ENCODE data around the gene TNNI2. TPM values are rescaled to one million over a fixed set of nuclear protein-coding genes. Genes with fewer than 3 reads are reported as not detected.
"Not testable (repeated sequence)": the region's sequence is repeated elsewhere in the genome, so short reads cannot be mapped to it uniquely, and the experiment has no call there.

TNNI2 gene
- total RNA-seq, 1 experiment from 2014 or later: not detected

DNA sequence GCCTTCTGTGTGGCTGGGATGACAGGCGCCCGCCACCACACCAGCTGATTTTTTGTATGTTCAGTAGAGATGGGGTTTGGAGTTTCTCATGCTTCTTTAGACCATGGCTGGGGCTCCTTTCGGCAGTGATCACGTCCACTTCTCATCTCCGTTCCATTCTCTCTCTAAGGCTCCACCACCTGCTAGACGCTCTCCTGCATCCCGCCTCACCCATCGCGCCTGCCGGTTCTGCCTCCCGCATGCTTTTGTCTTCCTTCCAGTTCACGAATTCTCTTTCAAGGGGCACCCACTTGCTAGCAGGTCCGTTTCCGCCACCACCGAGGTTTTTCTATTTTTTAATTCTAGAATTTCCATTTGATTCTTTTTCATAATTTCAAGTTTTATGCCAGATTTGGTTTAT lies 26.0 kb upstream of the TNNI2 start:
- no peak overlapping the region for H3K27ac ChIP-seq (ENCODE audit: low read depth, low read length, poor library complexity, severe bottlenecking)

DNA sequence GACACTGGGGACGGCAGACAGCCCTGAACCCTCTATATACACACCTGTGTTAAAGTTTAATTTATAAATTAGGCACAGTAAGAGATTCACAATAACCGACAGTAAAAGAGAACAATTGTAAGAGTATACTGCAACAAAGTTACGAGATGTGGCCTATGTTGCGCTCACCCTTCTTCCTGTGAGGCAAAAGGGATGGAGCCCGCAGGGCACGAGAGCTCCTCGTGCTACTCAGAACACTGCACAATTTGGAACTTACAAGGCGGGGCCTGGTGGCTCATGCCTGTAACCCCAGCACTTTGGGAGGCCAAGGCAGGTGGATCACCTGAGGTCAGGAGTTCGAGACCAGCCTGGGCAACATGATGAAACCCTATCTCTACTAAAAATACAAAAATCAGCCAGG lies 25.4 kb upstream of the TNNI2 start:
- POLR2A ChIA-PET (ENCODE audit: low non-redundant PET); CTCF ChIA-PET: not testable (repeated sequence)

More for the DNA sequence above, 26.0 kb upstream of the TNNI2 start:
- TF ChIP-seq EZH2 (IDR thresholded peaks at IDR 0.05; ENCODE audit: borderline replicate concordance, low read depth, low read length, poor library complexity, severe bottlenecking): no peak
- TF ChIP-seq, protein P1, sequence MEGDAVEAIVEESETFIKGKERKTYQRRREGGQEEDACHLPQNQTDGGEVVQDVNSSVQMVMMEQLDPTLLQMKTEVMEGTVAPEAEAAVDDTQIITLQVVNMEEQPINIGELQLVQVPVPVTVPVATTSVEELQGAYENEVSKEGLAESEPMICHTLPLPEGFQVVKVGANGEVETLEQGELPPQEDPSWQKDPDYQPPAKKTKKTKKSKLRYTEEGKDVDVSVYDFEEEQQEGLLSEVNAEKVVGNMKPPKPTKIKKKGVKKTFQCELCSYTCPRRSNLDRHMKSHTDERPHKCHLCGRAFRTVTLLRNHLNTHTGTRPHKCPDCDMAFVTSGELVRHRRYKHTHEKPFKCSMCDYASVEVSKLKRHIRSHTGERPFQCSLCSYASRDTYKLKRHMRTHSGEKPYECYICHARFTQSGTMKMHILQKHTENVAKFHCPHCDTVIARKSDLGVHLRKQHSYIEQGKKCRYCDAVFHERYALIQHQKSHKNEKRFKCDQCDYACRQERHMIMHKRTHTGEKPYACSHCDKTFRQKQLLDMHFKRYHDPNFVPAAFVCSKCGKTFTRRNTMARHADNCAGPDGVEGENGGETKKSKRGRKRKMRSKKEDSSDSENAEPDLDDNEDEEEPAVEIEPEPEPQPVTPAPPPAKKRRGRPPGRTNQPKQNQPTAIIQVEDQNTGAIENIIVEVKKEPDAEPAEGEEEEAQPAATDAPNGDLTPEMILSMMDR (conservative IDR thresholded peaks at IDR 0.05; ENCODE audit: low read depth, low read length): no peak
- Histone ChIP-seq H3K36me3 (ENCODE audit: insufficient read depth, low read length, poor library complexity, severe bottlenecking) (no peaks in the 10 kb centered on the region), H3K27me3 (replicated peaks; ENCODE audit: insufficient read depth, low read depth, low read length, poor library complexity) (peaks cover 8% of the 10 kb centered on the region), H3K9me3 (ENCODE audit: low read depth, low read length, poor library complexity, severe bottlenecking) (no peaks in the 10 kb centered on the region), H3K4me3 (ENCODE audit: low read depth, low read length, poor library complexity, severe bottlenecking) (no peak overlapping the region), H3K4me1 (ENCODE audit: insufficient read depth, low read length, poor library complexity, severe bottlenecking) (no peaks in the 10 kb centered on the region)
- CTCF ChIA-PET: no interaction called here
- no TSS peak for BruUV-seq (replicated peaks)
- no peak for DNase-seq (ENCODE audit: low spot score)
- POLR2A ChIA-PET (ENCODE audit: low non-redundant PET): no interaction called here
- intact Hi-C loops (cut with micrococcal nuclease; ENCODE audit: unreplicated experiment): no loop called here

DNA sequence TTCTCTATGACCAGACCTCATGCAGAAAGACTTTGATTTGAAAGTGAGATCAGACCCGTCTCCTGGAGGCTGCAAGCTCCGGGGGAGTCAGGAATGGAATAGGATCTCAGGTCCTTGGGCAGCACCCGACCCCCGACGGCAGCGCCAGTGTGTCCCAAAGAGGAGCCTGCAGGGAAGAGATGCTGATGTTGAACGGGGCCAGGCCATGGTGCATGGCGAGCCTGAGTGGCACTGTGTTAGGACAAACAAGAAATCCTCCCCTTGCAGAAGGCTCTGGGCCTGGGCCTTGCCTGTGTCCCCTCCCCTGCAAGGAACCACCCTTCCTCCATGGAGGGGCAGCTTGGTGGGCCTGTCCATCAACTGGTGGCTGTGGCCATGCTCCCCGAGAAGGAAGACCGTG lies 24.1 kb upstream of the TNNI2 start:
- intact Hi-C loops (cut with micrococcal nuclease; ENCODE audit: unreplicated experiment): no loop called here
- ChIA-PET POLR2A (ENCODE audit: low non-redundant PET) (no interaction called here), CTCF (no interaction called here)
- Histone ChIP-seq H3K27me3 (replicated peaks; ENCODE audit: insufficient read depth, low read depth, low read length, poor library complexity) (peaks cover 8% of the 10 kb centered on the region), H3K4me3 (ENCODE audit: low read depth, low read length, poor library complexity, severe bottlenecking) (no peak overlapping the region), H3K36me3 (ENCODE audit: insufficient read depth, low read length, poor library complexity, severe bottlenecking) (no peaks in the 10 kb centered on the region), H3K27ac (ENCODE audit: low read depth, low read length, poor library complexity, severe bottlenecking) (no peak overlapping the region), H3K9me3 (ENCODE audit: low read depth, low read length, poor library complexity, severe bottlenecking) (no peaks in the 10 kb centered on the region), H3K4me1 (ENCODE audit: insufficient read depth, low read length, poor library complexity, severe bottlenecking) (no peaks in the 10 kb centered on the region)
- BruUV-seq (replicated peaks): no TSS peak
- TF ChIP-seq, protein P1 (conservative IDR thresholded peaks at IDR 0.05; ENCODE audit: low read depth, low read length): no peak
- TF ChIP-seq EZH2 (IDR thresholded peaks at IDR 0.05; ENCODE audit: borderline replicate concordance, low read depth, low read length, poor library complexity, severe bottlenecking): no peak
- no peak for DNase-seq (ENCODE audit: low spot score)

More for the DNA sequence above, 25.4 kb upstream of the TNNI2 start:
- H3K27ac ChIP-seq (ENCODE audit: low read depth, low read length, poor library complexity, severe bottlenecking); H3K4me3 ChIP-seq (ENCODE audit: low read depth, low read length, poor library complexity, severe bottlenecking); H3K27me3 ChIP-seq (replicated peaks; ENCODE audit: insufficient read depth, low read depth, low read length, poor library complexity); intact Hi-C loops (cut with micrococcal nuclease; ENCODE audit: unreplicated experiment); H3K4me1 ChIP-seq (ENCODE audit: insufficient read depth, low read length, poor library complexity, severe bottlenecking); BruUV-seq (replicated peaks); DNase-seq (ENCODE audit: low spot score); H3K9me3 ChIP-seq (ENCODE audit: low read depth, low read length, poor library complexity, severe bottlenecking); H3K36me3 ChIP-seq (ENCODE audit: insufficient read depth, low read length, poor library complexity, severe bottlenecking): not testable (repeated sequence)

DNA sequence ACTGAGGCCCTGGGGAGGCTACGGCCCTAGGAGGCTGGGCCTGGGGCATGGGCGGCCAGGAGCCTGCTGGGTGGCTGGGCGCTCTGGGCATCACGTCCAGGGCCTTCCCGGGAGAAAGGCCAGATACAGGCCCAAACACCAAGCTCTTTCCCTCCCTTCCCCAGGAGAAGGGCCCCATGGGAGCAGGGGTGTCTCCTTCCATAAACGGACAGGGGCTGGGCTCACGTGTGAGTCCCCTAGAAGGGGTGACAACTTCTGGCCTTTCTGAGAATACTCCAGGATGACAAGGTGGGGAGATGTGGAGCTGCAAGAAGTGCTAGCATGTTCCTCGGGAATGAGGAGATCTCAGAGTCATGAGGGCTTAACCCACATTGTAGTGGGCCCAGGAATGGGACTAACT lies 23.5 kb upstream of the TNNI2 start:
- no peak for DNase-seq (ENCODE audit: low spot score)
- ChIA-PET CTCF (no interaction called here), POLR2A (ENCODE audit: low non-redundant PET) (no interaction called here)
- no peak overlapping the region for H3K4me3 ChIP-seq (ENCODE audit: low read depth, low read length, poor library complexity, severe bottlenecking)
- BruUV-seq (replicated peaks): no TSS peak
- no peak for TF ChIP-seq EZH2 (IDR thresholded peaks at IDR 0.05; ENCODE audit: borderline replicate concordance, low read depth, low read length, poor library complexity, severe bottlenecking)
- TF ChIP-seq, protein P1 (conservative IDR thresholded peaks at IDR 0.05; ENCODE audit: low read depth, low read length): no peak
- intact Hi-C loops (cut with micrococcal nuclease; ENCODE audit: unreplicated experiment): no loop called here
- peaks cover 8% of the 10 kb centered on the region for H3K27me3 ChIP-seq (replicated peaks; ENCODE audit: insufficient read depth, low read depth, low read length, poor library complexity)
- H3K4me1 ChIP-seq (ENCODE audit: insufficient read depth, low read length, poor library complexity, severe bottlenecking): no peaks in the 10 kb centered on the region
- H3K27ac ChIP-seq (ENCODE audit: low read depth, low read length, poor library complexity, severe bottlenecking): no peak overlapping the region
- no peaks in the 10 kb centered on the region for H3K36me3 ChIP-seq (ENCODE audit: insufficient read depth, low read length, poor library complexity, severe bottlenecking)
- H3K9me3 ChIP-seq (ENCODE audit: low read depth, low read length, poor library complexity, severe bottlenecking): no peaks in the 10 kb centered on the region

Data from A673 (cell line).